CD1c-positive myeloid dendritic cell (primary cell): ENCODE measurements around the gene SLC47A1.
A peak's percentile ranks its signal among the peaks of the same experiment; 100 is the strongest.
"Not testable (repeated sequence)": the region's sequence is repeated elsewhere in the genome, so short reads cannot be mapped to it uniquely, and the experiment has no call there.

Experiments
- DNase-seq: peaks from one replicate; pipeline ENCODE4 v3.0.0-alpha.2; 2016; ENCODE audit errors: extremely low spot score

The SLC47A1 gene

DNA sequence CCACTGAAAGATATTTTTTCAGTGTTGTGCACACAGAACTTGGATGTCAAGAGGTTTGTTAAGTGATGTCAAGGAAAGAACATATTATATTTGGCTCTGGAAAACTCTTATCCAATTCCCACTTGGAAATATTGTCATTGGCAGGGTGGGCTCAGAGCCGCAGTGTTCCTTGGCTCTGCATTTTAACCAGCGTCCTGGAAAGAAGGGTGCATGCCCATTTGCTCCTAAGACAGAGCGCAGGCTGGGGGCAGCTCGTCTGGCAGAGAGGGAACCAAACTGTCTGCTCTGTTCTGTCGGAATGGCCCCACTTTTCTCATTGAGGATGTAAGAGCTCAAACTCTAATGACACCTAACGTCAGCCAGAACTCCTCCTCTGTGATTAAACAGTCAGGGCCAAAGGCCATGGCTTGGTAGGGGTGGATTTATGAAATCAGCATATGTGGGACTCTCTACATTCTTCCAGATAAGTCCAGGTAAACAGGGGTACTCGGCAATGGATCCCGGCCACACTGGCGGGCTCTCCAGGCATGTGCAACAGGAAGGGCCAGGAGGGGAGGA, 18.0 kb downstream of the SLC47A1 start:
- DNase-seq, result no peak

- DNase-seq, result no peak
Observed at GRCh38 chr17:19553036-19553435, 19.4 kb downstream of the SLC47A1 start.

DNA sequence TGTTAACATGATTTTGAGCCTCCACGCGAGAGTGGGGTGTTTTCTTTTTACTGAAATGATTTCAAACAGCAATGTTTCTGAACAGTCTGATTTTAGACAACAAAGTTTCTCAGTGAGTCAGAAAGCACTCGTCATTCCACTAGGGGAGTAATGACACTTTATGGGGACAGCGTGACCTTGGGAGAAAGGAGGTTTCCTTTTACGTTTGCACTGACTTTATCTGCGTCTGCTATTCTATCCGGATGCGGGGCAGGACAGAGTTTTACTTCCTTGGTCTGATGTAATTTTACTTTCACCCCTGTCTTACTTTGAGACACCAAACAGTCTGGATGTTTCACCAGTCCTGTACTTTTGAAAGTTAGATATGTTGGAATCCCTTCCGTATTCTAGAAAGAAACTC, 20.7 kb downstream of the SLC47A1 start:
- DNase-seq, result no peak

- no peak for DNase-seq
Observed at GRCh38 chr17:19555746-19556145, 22.1 kb downstream of the SLC47A1 start.

DNA sequence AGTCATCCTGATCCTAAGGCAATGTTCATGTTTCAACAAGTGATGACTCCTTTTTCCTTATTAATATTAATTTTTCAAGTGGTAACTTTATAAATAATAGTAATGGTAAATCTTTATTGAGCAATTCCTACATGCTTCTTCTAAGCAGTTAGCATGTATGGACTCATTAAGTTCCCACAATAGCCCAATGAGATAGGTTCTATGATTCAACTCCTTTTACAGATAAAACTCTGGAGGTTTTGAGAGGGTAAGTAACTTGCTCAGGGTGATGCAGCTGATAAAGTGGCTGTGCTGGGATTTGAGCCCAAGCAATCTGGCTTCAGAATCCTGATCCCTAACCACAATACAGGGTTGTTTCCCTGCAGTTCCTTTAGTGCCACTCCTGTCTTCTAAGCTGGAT, 25.3 kb downstream of the SLC47A1 start:
- no peak for DNase-seq

DNA sequence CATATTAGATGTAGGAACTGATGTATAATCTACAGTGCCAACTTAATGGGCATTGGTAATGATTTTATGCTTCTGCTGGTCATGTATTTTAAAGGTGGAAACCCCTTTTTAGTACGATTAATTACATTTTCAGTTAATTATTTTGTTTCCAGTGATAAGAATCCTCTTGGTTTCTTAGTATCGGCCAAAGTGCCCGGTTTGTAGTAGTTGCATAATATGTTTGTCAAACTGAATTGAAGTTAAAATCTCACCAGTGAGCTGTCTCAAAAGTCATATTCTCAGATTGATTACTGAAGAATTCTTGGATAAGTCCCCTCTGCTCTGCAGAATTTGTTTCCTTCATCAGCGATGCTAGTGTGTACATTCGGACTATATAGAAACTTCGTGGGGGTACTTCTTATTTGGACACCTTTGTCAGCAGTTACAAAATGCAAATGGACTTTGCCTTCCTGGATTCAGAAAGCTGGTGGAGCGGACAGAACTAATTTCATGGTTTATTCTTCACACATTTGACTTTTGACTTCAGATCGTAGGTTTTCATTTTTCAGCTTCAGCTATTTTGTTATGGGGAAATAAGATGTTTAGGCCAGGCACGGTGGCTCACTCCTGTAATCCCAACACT, 28.2 kb downstream of the SLC47A1 start:
- no peak for DNase-seq

GRCh38 chr17:19565817-19566575, 32.3 kb downstream of the SLC47A1 start:
- no peak for DNase-seq

DNA sequence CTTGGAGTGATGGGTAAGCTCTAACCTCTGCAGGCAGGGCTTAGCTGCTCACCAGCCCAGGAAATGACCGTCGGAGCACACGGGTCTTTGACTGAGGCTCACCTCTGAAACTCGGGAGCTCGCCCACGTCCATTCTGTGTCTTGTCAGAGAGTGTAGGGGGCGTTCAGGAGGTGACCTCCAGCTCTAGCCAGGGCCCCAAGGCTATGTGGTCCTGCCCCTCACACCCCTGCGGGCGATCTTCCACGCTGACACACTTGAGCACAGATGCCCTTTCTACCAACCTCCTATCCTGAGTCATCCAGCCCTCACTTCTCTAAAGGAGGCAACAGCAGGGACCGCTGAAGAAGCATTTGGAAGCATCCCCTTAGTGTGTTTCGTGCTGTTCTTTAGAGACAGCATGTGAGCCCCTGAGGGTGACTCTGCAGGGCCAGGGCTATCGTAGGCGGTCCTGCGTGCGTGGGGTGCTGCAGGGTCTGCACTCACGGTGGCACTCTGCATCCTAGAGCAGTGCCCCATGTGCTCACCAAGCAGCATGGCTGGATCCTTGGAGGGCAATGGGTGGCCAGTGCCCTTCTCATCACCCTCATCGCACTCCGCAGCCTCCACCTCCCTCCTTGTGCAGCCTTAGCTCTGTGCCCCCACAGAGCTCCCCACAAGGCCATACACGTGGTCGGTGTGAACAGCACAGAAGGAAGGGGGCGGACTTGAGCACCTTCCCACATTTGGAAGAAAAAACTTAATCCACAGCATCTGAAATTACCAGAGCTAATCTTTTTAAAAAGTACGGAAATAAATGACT, 33.8 kb downstream of the SLC47A1 start:
- no peak for DNase-seq

GRCh38 chr17:19568016-19568350, 34.3 kb downstream of the SLC47A1 start:
- no peak for DNase-seq

DNA sequence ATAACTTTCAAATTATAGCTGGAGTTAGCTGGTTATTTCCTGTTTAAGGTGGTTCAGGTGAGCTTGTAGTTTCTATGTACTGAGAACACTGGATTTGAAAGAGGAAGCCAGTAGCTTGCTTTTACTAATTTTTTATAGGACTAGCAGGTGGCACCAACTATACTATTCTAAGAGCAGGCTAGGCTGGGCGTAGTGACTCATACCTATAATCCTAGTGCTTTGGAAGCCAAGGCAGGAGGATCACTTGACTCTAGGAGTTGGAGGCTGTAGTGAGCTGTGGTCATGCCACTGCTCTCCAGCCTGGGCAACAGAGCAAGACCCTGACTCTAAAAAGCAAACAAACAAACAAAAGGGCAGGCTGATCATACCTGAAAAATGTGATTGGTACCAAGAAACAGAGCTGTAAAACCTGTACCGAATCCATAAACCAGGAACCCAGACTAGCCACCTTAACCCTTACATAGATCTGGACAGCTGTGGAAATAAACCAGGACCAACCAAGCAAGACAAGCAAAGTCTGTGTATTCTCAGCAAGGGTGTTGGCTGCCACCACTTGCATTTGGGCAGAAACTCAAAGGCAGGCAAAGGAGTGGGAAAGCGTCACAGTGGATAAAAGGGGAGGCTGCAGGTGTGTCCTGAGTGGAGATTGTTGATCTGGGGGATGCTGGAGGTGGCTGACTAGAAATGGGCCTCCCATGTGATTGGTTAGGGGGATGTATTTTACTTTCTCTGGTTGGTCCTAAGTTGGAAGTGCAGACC, 36.3 kb downstream of the SLC47A1 start:
- DNase-seq, result no peak

DNA sequence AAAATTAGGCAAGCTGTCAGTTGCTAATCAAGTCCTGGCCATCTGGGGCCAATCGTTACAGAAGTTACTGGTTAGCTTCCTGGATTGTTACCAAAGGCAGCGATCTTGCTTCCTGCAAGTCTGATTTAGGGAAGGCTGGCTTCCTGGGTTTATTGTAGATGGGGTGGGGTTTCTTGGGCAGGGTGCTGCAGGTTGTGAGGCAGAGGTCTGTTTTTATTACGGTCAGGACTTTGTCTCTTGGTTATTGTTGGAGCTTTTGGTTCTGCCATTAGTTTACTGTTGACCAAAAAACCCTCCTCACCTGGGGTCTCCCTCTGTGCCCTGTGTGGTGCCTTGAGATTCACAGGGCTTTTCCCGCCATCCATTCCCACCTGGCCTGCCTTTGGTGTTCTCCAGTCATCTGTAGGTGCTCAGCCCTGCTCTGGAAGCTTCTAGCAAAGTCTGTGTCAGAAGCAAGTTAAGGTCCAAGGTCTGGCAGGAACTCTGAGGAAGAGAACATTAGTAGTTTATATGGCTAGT, 36.9 kb downstream of the SLC47A1 start:
- no peak for DNase-seq

- no peak for DNase-seq
Observed at GRCh38 chr17:19573075-19573474, 39.4 kb downstream of the SLC47A1 start.

GRCh38 chr17:19574956-19575355, 41.3 kb downstream of the SLC47A1 start:
- DNase-seq, result no peak

GRCh38 chr17:19578545-19578944, 44.9 kb downstream of the SLC47A1 start:
- DNase-seq, result no peak

GRCh38 chr17:19579192-19579761, 45.6 kb downstream of the SLC47A1 start:
- no peak for DNase-seq

GRCh38 chr17:19579867-19580565, 46.4 kb downstream of the SLC47A1 start:
- DNase-seq, result peak; percentile 20

- DNase-seq, result not testable (repeated sequence)
Observed at GRCh38 chr17:19580566-19580920, 46.9 kb downstream of the SLC47A1 start.

GRCh38 chr17:19582152-19582551, 48.5 kb downstream of the SLC47A1 start:
- not testable (repeated sequence) for DNase-seq

DNA sequence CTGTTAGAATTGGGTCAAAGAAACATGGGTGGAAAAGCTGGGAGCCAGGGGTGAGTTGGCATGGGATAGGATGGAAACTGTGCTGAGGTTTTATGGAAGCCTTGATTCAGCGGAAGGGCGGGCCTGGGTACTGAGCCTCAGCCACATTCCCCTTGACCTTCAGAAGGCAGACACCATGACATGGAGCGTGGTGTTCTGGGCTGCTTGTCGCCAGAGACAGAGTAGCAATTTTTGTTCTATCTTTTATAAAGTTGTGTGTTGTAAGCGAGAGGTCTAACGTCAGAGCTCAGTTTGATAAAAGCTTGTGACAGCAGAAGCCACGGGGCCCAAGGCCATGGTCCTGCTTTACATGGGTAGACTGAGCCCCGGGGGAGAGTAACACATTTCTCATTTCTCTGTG, 50.2 kb downstream of the SLC47A1 start:
- no peak for DNase-seq

DNA sequence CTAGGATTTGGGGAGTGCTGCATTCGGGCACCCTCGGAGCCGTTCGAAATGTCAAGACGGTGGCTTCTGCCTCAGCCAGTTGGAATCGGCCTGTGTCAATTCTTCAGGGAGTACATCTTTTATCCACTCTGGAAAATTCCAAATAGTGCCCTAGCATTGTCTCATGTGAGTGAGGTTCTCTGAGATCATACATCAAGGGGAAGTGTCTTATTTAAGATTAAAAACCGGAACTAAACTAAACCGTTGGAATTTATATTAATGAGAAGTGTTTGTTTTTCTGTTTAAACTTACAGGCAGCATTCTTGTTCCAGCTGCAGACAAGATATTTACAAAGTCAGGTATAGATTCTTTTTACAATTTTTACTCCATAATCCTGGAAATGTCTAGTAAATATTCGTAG, 56.8 kb downstream of the SLC47A1 start:
- DNase-seq, result peak; percentile 38
